Natural killer cell treated with Interleukin-12 subunit alpha and Interleukin-12 subunit beta and Interleukin-15 and Interleukin-18, amount 100 ng/mL, for 72 hours (primary cell): Measurements from ENCODE around the gene UFD1. TPM values are rescaled to one million over a fixed set of nuclear protein-coding genes. Genes with fewer than 3 reads are reported as not detected.

Experiments
- ATAC-seq, 2 donors: fragments of 150-1000 bp; cut with Tn5 transposase in 1 of 2; sonication (Bioruptor Pico), chemical (Tn5 transposase) in 1 of 2; 2 replicates each; pipeline ENCODE4 v1.10.0; 2021
- DNase-seq: peaks from one replicate; pipeline ENCODE4 v3.0.0; 2022; ENCODE audit warnings: low spot score
- H3K27ac Mint-ChIP-seq, 2 donors: 1 replicate in 1 of 2; 2 replicates in 1 of 2; pipeline ENCODE4 v1.8.0; 2022; ENCODE audit warnings: mixed read lengths in 2 of 2, mild to moderate bottlenecking in 1 of 2, moderate library complexity in 1 of 2
- H3K27me3 Mint-ChIP-seq, 2 donors: 1 replicate in 1 of 2; 2 replicates in 1 of 2; pipeline ENCODE4 v1.8.0; 2022; ENCODE audit warnings: mixed read lengths in 2 of 2
- H3K36me3 Mint-ChIP-seq: one replicate; pipeline ENCODE4 v1.8.0; 2022; ENCODE audit warnings: mixed read lengths
- H3K4me1 Mint-ChIP-seq, 2 donors: 1 replicate in 1 of 2; 2 replicates in 1 of 2; pipeline ENCODE4 v1.8.0; 2022; ENCODE audit warnings: low read depth in 2 of 2, mixed read lengths in 2 of 2, mild to moderate bottlenecking in 1 of 2
- H3K4me3 Mint-ChIP-seq: one replicate; pipeline ENCODE4 v1.8.0; 2022; ENCODE audit warnings: mixed read lengths
- H3K9me3 Mint-ChIP-seq: 2 replicates; pipeline ENCODE4 v1.8.0; 2022; ENCODE audit warnings: mixed read lengths
- total RNA-seq, 2 donors: library from RNA; stranded (reverse); gene quantifications; one replicate each; pipeline ENCODE4 v1.2.3, GENCODE V29; 2022

The UFD1 gene
- total RNA-seq, 2 donors from 2014 or later: 104 to 109 TPM

GRCh38 chr22:19419464-19420178, 59.4 kb downstream of the UFD1 start:
- Mint-ChIP-seq H3K9me3 (no peaks in the 10 kb centered on the region), H3K36me3 (no peaks in the 10 kb centered on the region), H3K27ac (peak overlapping the region; percentile 91 to 94), H3K4me3 (peak overlapping the region; percentile 81), H3K27me3 (no peaks in the 10 kb centered on the region), H3K4me1 (peaks cover 75 to 79% of the 10 kb centered on the region in 2 donors)
- DNase-seq: peak; percentile 73
- peak; percentile 95 to 96 for ATAC-seq

GRCh38 chr22:19419086-19419463, 59.9 kb downstream of the UFD1 start:
- Mint-ChIP-seq H3K9me3 (no peaks in the 10 kb centered on the region), H3K4me3 (peak overlapping the region; percentile 81), H3K36me3 (no peaks in the 10 kb centered on the region), H3K27ac (peak overlapping the region; percentile 91 to 94), H3K27me3 (no peaks in the 10 kb centered on the region), H3K4me1 (peaks cover 72 to 79% of the 10 kb centered on the region in 2 donors)
- ATAC-seq: peak; percentile 59 to 80
- peak; percentile 68 for DNase-seq

GRCh38 chr22:19412923-19413322, 66.1 kb downstream of the UFD1 start:
- DNase-seq (no peak), ATAC-seq (no peak)
- Mint-ChIP-seq H3K4me1 (peaks cover 45 to 50% of the 10 kb centered on the region in 2 donors), H3K4me3 (no peak overlapping the region), H3K9me3 (no peaks in the 10 kb centered on the region), H3K27me3 (no peaks in the 10 kb centered on the region), H3K27ac (peak overlapping the region; percentile 14 to 26), H3K36me3 (no peaks in the 10 kb centered on the region)

- DNase-seq: no peak
- Mint-ChIP-seq H3K4me3 (no peak overlapping the region), H3K27me3 (no peaks in the 10 kb centered on the region), H3K9me3 (no peaks in the 10 kb centered on the region), H3K4me1 (peaks cover 41 to 49% of the 10 kb centered on the region in 2 donors), H3K36me3 (no peaks in the 10 kb centered on the region), H3K27ac (peak overlapping the region; percentile 14 to 26)
- ATAC-seq: no peak
Measured at GRCh38 chr22:19412478-19412877, 66.5 kb downstream of the UFD1 start.

- Mint-ChIP-seq H3K27me3 (no peaks in the 10 kb centered on the region), H3K4me3 (no peak overlapping the region), H3K4me1 (peaks cover 36 to 44% of the 10 kb centered on the region in 2 donors), H3K9me3 (no peaks in the 10 kb centered on the region), H3K27ac (peak overlapping the region in 1 of 2 donors; percentile 26), H3K36me3 (no peaks in the 10 kb centered on the region)
- ATAC-seq: no peak
- no peak for DNase-seq
Measured at GRCh38 chr22:19411690-19412045, 67.3 kb downstream of the UFD1 start.

GRCh38 chr22:19410941-19411689, 67.9 kb downstream of the UFD1 start:
- no peaks in the 10 kb centered on the region for H3K36me3 Mint-ChIP-seq
- peak overlapping the region in 1 of 2 donors; percentile 26 for H3K27ac Mint-ChIP-seq

GRCh38 chr22:19407649-19408606, 71.1 kb downstream of the UFD1 start:
- peak overlapping the region in 1 of 2 donors; percentile 29 for H3K27ac Mint-ChIP-seq
- H3K36me3 Mint-ChIP-seq: peaks cover 11% of the 10 kb centered on the region

More at GRCh38 chr22:19410941-19411689, 67.9 kb downstream of the UFD1 start:
- Mint-ChIP-seq H3K4me1 (peaks cover 31 to 41% of the 10 kb centered on the region in 2 donors), H3K9me3 (no peaks in the 10 kb centered on the region), H3K27me3 (no peaks in the 10 kb centered on the region), H3K4me3 (no peak overlapping the region)
- no peak for ATAC-seq
- no peak for DNase-seq

GRCh38 chr22:19406846-19407245, 72.1 kb downstream of the UFD1 start:
- H3K4me1 Mint-ChIP-seq: peaks cover 12 to 20% of the 10 kb centered on the region in 2 donors
- ATAC-seq (no peak), DNase-seq (no peak)
- no peaks in the 10 kb centered on the region for H3K9me3 Mint-ChIP-seq
- H3K36me3 Mint-ChIP-seq: peaks cover 16% of the 10 kb centered on the region
- H3K4me3 Mint-ChIP-seq: no peak overlapping the region
- no peaks in the 10 kb centered on the region for H3K27me3 Mint-ChIP-seq
- peak overlapping the region in 1 of 2 donors; percentile 29 for H3K27ac Mint-ChIP-seq

More at GRCh38 chr22:19407649-19408606, 71.1 kb downstream of the UFD1 start:
- H3K4me1 Mint-ChIP-seq: peaks cover 23 to 29% of the 10 kb centered on the region in 2 donors
- H3K4me3 Mint-ChIP-seq: no peak overlapping the region
- H3K27me3 Mint-ChIP-seq: no peaks in the 10 kb centered on the region
- DNase-seq (no peak), ATAC-seq (no peak)
- H3K9me3 Mint-ChIP-seq: no peaks in the 10 kb centered on the region

GRCh38 chr22:19406281-19406811, 72.6 kb downstream of the UFD1 start:
- DNase-seq (no peak), ATAC-seq (no peak)
- Mint-ChIP-seq H3K4me3 (no peak overlapping the region), H3K27ac (peak overlapping the region in 1 of 2 donors; percentile 29), H3K4me1 (peaks cover 8 to 17% of the 10 kb centered on the region in 2 donors), H3K9me3 (no peaks in the 10 kb centered on the region), H3K27me3 (no peaks in the 10 kb centered on the region), H3K36me3 (peaks cover 19% of the 10 kb centered on the region)

- Mint-ChIP-seq H3K4me3 (no peak overlapping the region), H3K36me3 (peaks cover 24% of the 10 kb centered on the region), H3K27me3 (no peaks in the 10 kb centered on the region), H3K4me1 (peaks cover 11 to 19% of the 10 kb centered on the region in 2 donors), H3K9me3 (no peaks in the 10 kb centered on the region), H3K27ac (peak overlapping the region in 1 of 2 donors; percentile 12)
- no peak for DNase-seq
- no peak for ATAC-seq
Measured at GRCh38 chr22:19405652-19406051, 73.3 kb downstream of the UFD1 start.

GRCh38 chr22:19405133-19405532, 73.9 kb downstream of the UFD1 start:
- ATAC-seq (no peak), DNase-seq (no peak)
- Mint-ChIP-seq H3K4me1 (peaks cover 11 to 22% of the 10 kb centered on the region in 2 donors), H3K27me3 (no peaks in the 10 kb centered on the region), H3K9me3 (no peaks in the 10 kb centered on the region), H3K4me3 (no peak overlapping the region), H3K27ac (peak overlapping the region; percentile 12 to 22), H3K36me3 (peaks cover 24% of the 10 kb centered on the region)

- no peak for ATAC-seq
- Mint-ChIP-seq H3K27ac (peak overlapping the region; percentile 12 to 22), H3K36me3 (peaks cover 24% of the 10 kb centered on the region), H3K4me3 (no peak overlapping the region), H3K27me3 (no peaks in the 10 kb centered on the region), H3K4me1 (peaks cover 11 to 19% of the 10 kb centered on the region in 2 donors), H3K9me3 (no peaks in the 10 kb centered on the region)
- DNase-seq: no peak
Measured at GRCh38 chr22:19404676-19405075, 74.3 kb downstream of the UFD1 start.

- ATAC-seq: no peak
- peak overlapping the region in 1 of 2 donors; percentile 61 for H3K27ac Mint-ChIP-seq
- peaks cover 24% of the 10 kb centered on the region for H3K36me3 Mint-ChIP-seq
- H3K27me3 Mint-ChIP-seq: no peaks in the 10 kb centered on the region
- no peak for DNase-seq
- H3K4me1 Mint-ChIP-seq: peaks cover 11 to 24% of the 10 kb centered on the region in 2 donors
- no peak overlapping the region for H3K4me3 Mint-ChIP-seq
- H3K9me3 Mint-ChIP-seq: no peaks in the 10 kb centered on the region
Measured at GRCh38 chr22:19402642-19403191, 76.3 kb downstream of the UFD1 start.
